HCT116 (cell line): Measurements from ENCODE around the gene CH25H. TPM values are rescaled to one million over a fixed set of nuclear protein-coding genes. Genes with fewer than 3 reads are reported as not detected.

Source experiments
- ATAC-seq: fragments of 200-7000 bp; cut with Tn5 transposase; 2 replicates; pipeline ENCODE4 v1.9.1; 2020; ENCODE audit warnings: mild to moderate bottlenecking, moderate library complexity
- BruUV-seq: library from RNA; stranded (reverse); fragments of 400-500 nt; replicated peaks from 2 replicates; lab custom pipeline; 2021; lab: Mats Ljungman, UMichigan
- CTCF ChIA-PET: fragments of 300-600 bp; sonication (Branson Sonifier 250); formaldehyde crosslinking; loops from one replicate; lab custom pipeline; 2021; ENCODE audit warnings: antibody characterized with exemption; lab: Charles Lee
- POLR2A ChIA-PET: fragments of 300-600, 350-600 bp; sonication (Branson Sonifier 250); formaldehyde crosslinking; loops from one replicate; lab custom pipeline; 2021; ENCODE audit warnings: antibody characterized with exemption; lab: Charles Lee
- RAD21 ChIA-PET, 2 experiments: fragments of 300-600 bp; sonication (Branson Sonifier 250); formaldehyde crosslinking; loops; one replicate each; lab custom pipeline; 2023; ENCODE audit warnings: low total read pairs in 2 of 2; ENCODE audit not compliant: uncharacterized antibody in 2 of 2, unreplicated experiment in 2 of 2, low non-redundant PET in 1 of 2; lab: Charles Lee
- DNase-seq: peaks from one replicate; pipeline ENCODE4 v3.0.0-alpha.2; 2010; ENCODE audit warnings: low read depth, low spot score
- H2AFZ ChIP-seq: fragments of 200-600 bp; shearing (Covaris generic), sonication (generic); 2 replicates; pipeline ENCODE4 v1.6.1; 2017; ENCODE audit warnings: low read depth, mixed run types, mixed read lengths, antibody characterized with exemption, low read length; ENCODE audit not compliant: poor library complexity, severe bottlenecking
- H3K27ac ChIP-seq: 2 replicates; pipeline ENCODE4 v1.5.1; 2012; ENCODE audit warnings: low read depth, low read length
- H3K27me3 ChIP-seq: fragments of 200-600 bp; sonication (generic); 2 replicates; pipeline ENCODE4 v1.6.1; 2016; ENCODE audit warnings: mixed run types, low read length, mixed read lengths; ENCODE audit not compliant: insufficient read depth
- H3K36me3 ChIP-seq, 2 experiments: fragments of 200-500 bp in 1 of 2; fragments of 200-600 bp in 1 of 2; sonication (Bioruptor generic) in 1 of 2; sonication (generic) in 1 of 2; 2 replicates each; pipeline versions ENCODE4 v1.5.1 to v1.6.1; 2014 to 2016; ENCODE audit warnings: low read length in 2 of 2, inconsistent platforms in 1 of 2, mixed read lengths in 1 of 2, mixed run types in 1 of 2; ENCODE audit not compliant: insufficient read depth in 2 of 2, control insufficient read depth in 1 of 2
- H3K4me1 ChIP-seq, 2 experiments: fragments of 200-600 bp in 1 of 2; sonication (generic) in 1 of 2; 2 replicates each; pipeline versions ENCODE4 v1.5.1 to v1.6.1; 2012 to 2017; ENCODE audit warnings: low read length in 2 of 2, inconsistent platforms in 1 of 2, mild to moderate bottlenecking in 1 of 2, mixed read lengths in 1 of 2, mixed run types in 1 of 2, moderate library complexity in 1 of 2; ENCODE audit not compliant: insufficient read depth in 2 of 2, control insufficient read depth in 1 of 2
- H3K4me2 ChIP-seq: fragments of 200-600 bp; sonication (generic); 2 replicates; pipeline ENCODE4 v1.6.1; 2017; ENCODE audit warnings: mixed run types, low read length, mixed read lengths
- H3K4me3 ChIP-seq, 2 experiments: fragments of 200-600 bp in 1 of 2; sonication (generic) in 1 of 2; replicated peaks in 1 of 2; 2 replicates each; pipeline ENCODE4 v1.5.1; 2011 to 2016; ENCODE audit warnings: low read length in 2 of 2, control low read depth in 1 of 2, low read depth in 1 of 2, mild to moderate bottlenecking in 1 of 2, mixed read lengths in 1 of 2, mixed run types in 1 of 2
- H3K79me2 ChIP-seq: fragments of 200-600 bp; sonication (generic); 2 replicates; pipeline ENCODE4 v1.6.1; 2017; ENCODE audit warnings: mild to moderate bottlenecking, mixed run types, low read length, moderate library complexity, mixed read lengths; ENCODE audit not compliant: insufficient read depth
- H3K9ac ChIP-seq: fragments of 200-600 bp; sonication (generic); 2 replicates; pipeline ENCODE4 v1.6.1; 2016; ENCODE audit warnings: low read length, mixed read lengths
- H3K9me2 ChIP-seq: fragments of 200-600 bp; sonication (generic), shearing (Covaris generic); 2 replicates; pipeline ENCODE4 v1.6.1; 2017; ENCODE audit warnings: mixed run types, mild to moderate bottlenecking, moderate library complexity; ENCODE audit not compliant: insufficient read depth
- H3K9me3 ChIP-seq, 2 experiments: fragments of 200-500 bp in 1 of 2; fragments of 200-600 bp in 1 of 2; sonication (Bioruptor generic) in 1 of 2; sonication (generic) in 1 of 2; 2 replicates each; pipeline ENCODE4 v1.6.1; 2014 to 2017; ENCODE audit warnings: low read length in 2 of 2, mixed read lengths in 2 of 2, inconsistent platforms in 1 of 2, low read depth in 1 of 2, mild to moderate bottlenecking in 1 of 2, mixed run types in 1 of 2, moderate library complexity in 1 of 2; ENCODE audit not compliant: control insufficient read depth in 1 of 2, insufficient read depth in 1 of 2
- H4K20me1 ChIP-seq: fragments of 200-600 bp; sonication (generic), shearing (Covaris generic); 2 replicates; pipeline ENCODE4 v1.6.1; 2017; ENCODE audit warnings: mixed run types, mild to moderate bottlenecking, moderate library complexity; ENCODE audit not compliant: insufficient read depth
- CBX3 ChIP-seq: IDR thresholded peaks from 2 replicates; pipeline ENCODE4 v1.6.1; 2012; ENCODE audit warnings: low read depth
- CEBPB ChIP-seq: IDR thresholded peaks from 2 replicates; pipeline ENCODE4 v1.6.1; 2012; ENCODE audit warnings: low read depth
- EGR1 ChIP-seq: IDR thresholded peaks from 2 replicates; pipeline ENCODE4 v1.6.1; 2012; ENCODE audit warnings: low read depth
- EZH2 ChIP-seq: fragments of 200-600 bp; sonication (generic); IDR thresholded peaks from 2 replicates; pipeline ENCODE4 v1.6.1; 2017; ENCODE audit warnings: antibody characterized with exemption, mixed run types
- FOSL1 ChIP-seq: IDR thresholded peaks from 2 replicates; pipeline ENCODE4 v1.6.1; 2012; ENCODE audit warnings: low read depth
- MAX ChIP-seq: IDR thresholded peaks from 2 replicates; pipeline ENCODE4 v1.6.1; 2012
- SRF ChIP-seq: IDR thresholded peaks from 2 replicates; pipeline ENCODE4 v1.6.1; 2012; ENCODE audit warnings: low read depth
- TCF7L2 ChIP-seq: IDR thresholded peaks from 2 replicates; pipeline ENCODE4 v1.7.0; 2011; ENCODE audit warnings: borderline replicate concordance, inconsistent platforms; ENCODE audit not compliant: insufficient read depth, insufficient read length; ENCODE audit errors: extremely low read depth
- intact Hi-C: fragments of 100-400 bp; cut with micrococcal nuclease; formaldehyde crosslinking; loops from 2 replicates; pipeline ENCODE4 v1.10.0; 2022
- total RNA-seq: library from RNA; stranded (reverse); gene quantifications from one replicate; pipeline ENCODE4 v1.2.1, GENCODE V29; 2021; ENCODE audit not compliant: unreplicated experiment
- TF ChIP-seq, protein P1 (sequence below): IDR thresholded peaks from 2 replicates; pipeline ENCODE4 v1.6.1; 2012; ENCODE audit warnings: low read depth

The CH25H gene
- total RNA-seq, 1 experiment from 2014 or later = not detected

- no peak for ATAC-seq
- H3K4me1 ChIP-seq = no peaks in the 10 kb centered on the region
- H3K36me3 ChIP-seq = no peaks in the 10 kb centered on the region
- no peak overlapping the region for H3K4me2 ChIP-seq
- no peak overlapping the region for H3K9ac ChIP-seq
- intact Hi-C loops = no loop called here
- H3K27me3 ChIP-seq = no peaks in the 10 kb centered on the region
- no peaks in the 10 kb centered on the region for H3K9me3 ChIP-seq
- H3K79me2 ChIP-seq = no peaks in the 10 kb centered on the region
- BruUV-seq = no TSS peak
- CTCF ChIA-PET = no interaction called here
- POLR2A ChIA-PET = no interaction called here
- H3K9me2 ChIP-seq = no peaks in the 10 kb centered on the region
- no peak overlapping the region for H3K4me3 ChIP-seq
- TF ChIP-seq, protein P1, sequence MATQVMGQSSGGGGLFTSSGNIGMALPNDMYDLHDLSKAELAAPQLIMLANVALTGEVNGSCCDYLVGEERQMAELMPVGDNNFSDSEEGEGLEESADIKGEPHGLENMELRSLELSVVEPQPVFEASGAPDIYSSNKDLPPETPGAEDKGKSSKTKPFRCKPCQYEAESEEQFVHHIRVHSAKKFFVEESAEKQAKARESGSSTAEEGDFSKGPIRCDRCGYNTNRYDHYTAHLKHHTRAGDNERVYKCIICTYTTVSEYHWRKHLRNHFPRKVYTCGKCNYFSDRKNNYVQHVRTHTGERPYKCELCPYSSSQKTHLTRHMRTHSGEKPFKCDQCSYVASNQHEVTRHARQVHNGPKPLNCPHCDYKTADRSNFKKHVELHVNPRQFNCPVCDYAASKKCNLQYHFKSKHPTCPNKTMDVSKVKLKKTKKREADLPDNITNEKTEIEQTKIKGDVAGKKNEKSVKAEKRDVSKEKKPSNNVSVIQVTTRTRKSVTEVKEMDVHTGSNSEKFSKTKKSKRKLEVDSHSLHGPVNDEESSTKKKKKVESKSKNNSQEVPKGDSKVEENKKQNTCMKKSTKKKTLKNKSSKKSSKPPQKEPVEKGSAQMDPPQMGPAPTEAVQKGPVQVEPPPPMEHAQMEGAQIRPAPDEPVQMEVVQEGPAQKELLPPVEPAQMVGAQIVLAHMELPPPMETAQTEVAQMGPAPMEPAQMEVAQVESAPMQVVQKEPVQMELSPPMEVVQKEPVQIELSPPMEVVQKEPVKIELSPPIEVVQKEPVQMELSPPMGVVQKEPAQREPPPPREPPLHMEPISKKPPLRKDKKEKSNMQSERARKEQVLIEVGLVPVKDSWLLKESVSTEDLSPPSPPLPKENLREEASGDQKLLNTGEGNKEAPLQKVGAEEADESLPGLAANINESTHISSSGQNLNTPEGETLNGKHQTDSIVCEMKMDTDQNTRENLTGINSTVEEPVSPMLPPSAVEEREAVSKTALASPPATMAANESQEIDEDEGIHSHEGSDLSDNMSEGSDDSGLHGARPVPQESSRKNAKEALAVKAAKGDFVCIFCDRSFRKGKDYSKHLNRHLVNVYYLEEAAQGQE = no peak
- TF ChIP-seq FOSL1 = no peak
- TF ChIP-seq CEBPB = no peak
- no peak for TF ChIP-seq CBX3
- TF ChIP-seq MAX = no peak
- no peak for TF ChIP-seq EZH2
- TF ChIP-seq EGR1 = no peak
- TF ChIP-seq TCF7L2 = no peak
- no peak for TF ChIP-seq SRF
- TF ChIP-seq, all 23 proteins: peak for 0
- DNase-seq = no peak
- Histone ChIP-seq H4K20me1 (no peaks in the 10 kb centered on the region), H2AFZ (no peak overlapping the region), H3K27ac (no peak overlapping the region)
- RAD21 ChIA-PET = no interaction called here
Measured at GRCh38 chr10:89224739-89225443, 17.8 kb upstream of the CH25H start.
